KMS-11 (cell line): ENCODE measurements around the gene GNAQ.

Experiments used
- H2AFZ ChIP-seq: fragments of 200-600 bp; sonication (generic); 2 replicates; pipeline ENCODE4 v1.6.1; 2016; ENCODE audit warnings: antibody characterized with exemption, mixed run types, low read depth
- H3K27ac ChIP-seq: fragments of 200-600 bp; sonication (generic); 2 replicates; pipeline ENCODE4 v1.6.1; 2016; ENCODE audit warnings: mild to moderate bottlenecking, mixed run types
- H3K27me3 ChIP-seq: fragments of 200-600 bp; sonication (generic); 2 replicates; pipeline ENCODE4 v1.6.1; 2017; ENCODE audit warnings: mild to moderate bottlenecking, low read depth, mixed run types, moderate library complexity; ENCODE audit not compliant: insufficient read depth
- H3K36me3 ChIP-seq: fragments of 200-600 bp; sonication (generic); 2 replicates; pipeline ENCODE4 v1.6.1; 2017; ENCODE audit warnings: mild to moderate bottlenecking, mixed run types; ENCODE audit not compliant: insufficient read depth
- H3K4me1 ChIP-seq: fragments of 200-600 bp; sonication (generic); 2 replicates; pipeline ENCODE4 v1.6.1; 2016; ENCODE audit warnings: mild to moderate bottlenecking, low read depth, mixed run types; ENCODE audit not compliant: poor library complexity, severe bottlenecking
- H3K4me2 ChIP-seq: fragments of 200-600 bp; sonication (generic); 2 replicates; pipeline ENCODE4 v1.7.0; 2016; ENCODE audit warnings: mild to moderate bottlenecking, mixed run types
- H3K4me3 ChIP-seq: fragments of 200-600 bp; sonication (generic); IDR thresholded peaks from 2 replicates; pipeline ENCODE4 v1.6.1; 2017; ENCODE audit warnings: low read depth, low read length, mixed read lengths; ENCODE audit not compliant: insufficient read depth
- H3K79me2 ChIP-seq: fragments of 200-600 bp; sonication (generic); 2 replicates; pipeline ENCODE4 v1.6.1; 2016; ENCODE audit warnings: low read depth, mixed run types; ENCODE audit not compliant: insufficient read depth
- H3K9ac ChIP-seq: fragments of 200-600 bp; sonication (generic); 2 replicates; pipeline ENCODE4 v1.6.1; 2016; ENCODE audit warnings: mild to moderate bottlenecking, mixed run types
- H4K20me1 ChIP-seq: fragments of 200-600 bp; sonication (generic); 2 replicates; pipeline ENCODE4 v1.6.1; 2016; ENCODE audit warnings: mild to moderate bottlenecking, mixed run types; ENCODE audit not compliant: insufficient read depth
- TF ChIP-seq, protein P1 (sequence below): fragments of 200-600 bp; sonication (generic); conservative IDR thresholded peaks from 2 replicates; pipeline ENCODE4 v1.6.1; 2017; ENCODE audit warnings: low read depth, mild to moderate bottlenecking, antibody characterized with exemption, low read length, moderate library complexity, mixed read lengths

Gene GNAQ

GRCh38 chr9:77816641-77817341 lies 214.8 kb downstream of the GNAQ start:
- Histone ChIP-seq H3K4me3 (no peak overlapping the region), H3K9ac (no peak overlapping the region), H3K27ac (no peak overlapping the region), H2AFZ (no peak overlapping the region), H3K27me3 (no peaks in the 10 kb centered on the region), H3K36me3 (no peaks in the 10 kb centered on the region), H3K4me1 (no peaks in the 10 kb centered on the region), H3K4me2 (no peak overlapping the region), H4K20me1 (no peaks in the 10 kb centered on the region), H3K79me2 (no peaks in the 10 kb centered on the region)
- TF ChIP-seq, protein P1, sequence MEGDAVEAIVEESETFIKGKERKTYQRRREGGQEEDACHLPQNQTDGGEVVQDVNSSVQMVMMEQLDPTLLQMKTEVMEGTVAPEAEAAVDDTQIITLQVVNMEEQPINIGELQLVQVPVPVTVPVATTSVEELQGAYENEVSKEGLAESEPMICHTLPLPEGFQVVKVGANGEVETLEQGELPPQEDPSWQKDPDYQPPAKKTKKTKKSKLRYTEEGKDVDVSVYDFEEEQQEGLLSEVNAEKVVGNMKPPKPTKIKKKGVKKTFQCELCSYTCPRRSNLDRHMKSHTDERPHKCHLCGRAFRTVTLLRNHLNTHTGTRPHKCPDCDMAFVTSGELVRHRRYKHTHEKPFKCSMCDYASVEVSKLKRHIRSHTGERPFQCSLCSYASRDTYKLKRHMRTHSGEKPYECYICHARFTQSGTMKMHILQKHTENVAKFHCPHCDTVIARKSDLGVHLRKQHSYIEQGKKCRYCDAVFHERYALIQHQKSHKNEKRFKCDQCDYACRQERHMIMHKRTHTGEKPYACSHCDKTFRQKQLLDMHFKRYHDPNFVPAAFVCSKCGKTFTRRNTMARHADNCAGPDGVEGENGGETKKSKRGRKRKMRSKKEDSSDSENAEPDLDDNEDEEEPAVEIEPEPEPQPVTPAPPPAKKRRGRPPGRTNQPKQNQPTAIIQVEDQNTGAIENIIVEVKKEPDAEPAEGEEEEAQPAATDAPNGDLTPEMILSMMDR, result no peak

GRCh38 chr9:77815260-77815659 lies 216.4 kb downstream of the GNAQ start:
- no peaks in the 10 kb centered on the region for H3K36me3 ChIP-seq
- TF ChIP-seq, protein P1, result no peak
- no peaks in the 10 kb centered on the region for H3K79me2 ChIP-seq
- no peak overlapping the region for H2AFZ ChIP-seq
- H3K9ac ChIP-seq, result no peak overlapping the region
- H4K20me1 ChIP-seq, result no peaks in the 10 kb centered on the region
- H3K4me3 ChIP-seq, result no peak overlapping the region
- H3K4me1 ChIP-seq, result no peaks in the 10 kb centered on the region
- H3K27me3 ChIP-seq, result no peaks in the 10 kb centered on the region
- H3K27ac ChIP-seq, result no peak overlapping the region
- no peak overlapping the region for H3K4me2 ChIP-seq

DNA sequence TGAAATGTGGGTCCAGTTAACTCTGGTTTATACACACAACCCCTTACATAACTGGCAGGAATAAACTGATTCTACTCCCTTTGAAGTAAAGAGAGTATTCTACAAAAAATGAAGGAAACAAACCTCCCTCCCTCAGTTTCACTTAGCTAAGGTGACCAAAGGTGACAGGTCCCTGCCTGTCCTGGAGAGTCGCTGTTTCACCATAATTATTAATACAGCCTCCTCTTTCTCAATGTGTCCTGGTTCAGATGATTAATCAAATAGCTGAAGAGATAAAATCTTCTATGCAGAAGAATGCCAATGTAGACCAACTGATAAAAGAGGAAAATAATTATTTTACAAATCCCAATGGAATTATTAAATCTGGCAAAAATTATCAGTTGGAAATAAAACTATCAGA lies 219.8 kb downstream of the GNAQ start:
- TF ChIP-seq, protein P1, result no peak
- H3K27me3 ChIP-seq, result no peaks in the 10 kb centered on the region
- no peak overlapping the region for H3K4me3 ChIP-seq
- no peaks in the 10 kb centered on the region for H3K36me3 ChIP-seq
- H3K9ac ChIP-seq, result no peak overlapping the region
- no peaks in the 10 kb centered on the region for H3K79me2 ChIP-seq
- no peak overlapping the region for H3K27ac ChIP-seq
- H3K4me1 ChIP-seq, result no peaks in the 10 kb centered on the region
- H4K20me1 ChIP-seq, result no peaks in the 10 kb centered on the region
- no peak overlapping the region for H3K4me2 ChIP-seq
- H2AFZ ChIP-seq, result no peak overlapping the region

DNA sequence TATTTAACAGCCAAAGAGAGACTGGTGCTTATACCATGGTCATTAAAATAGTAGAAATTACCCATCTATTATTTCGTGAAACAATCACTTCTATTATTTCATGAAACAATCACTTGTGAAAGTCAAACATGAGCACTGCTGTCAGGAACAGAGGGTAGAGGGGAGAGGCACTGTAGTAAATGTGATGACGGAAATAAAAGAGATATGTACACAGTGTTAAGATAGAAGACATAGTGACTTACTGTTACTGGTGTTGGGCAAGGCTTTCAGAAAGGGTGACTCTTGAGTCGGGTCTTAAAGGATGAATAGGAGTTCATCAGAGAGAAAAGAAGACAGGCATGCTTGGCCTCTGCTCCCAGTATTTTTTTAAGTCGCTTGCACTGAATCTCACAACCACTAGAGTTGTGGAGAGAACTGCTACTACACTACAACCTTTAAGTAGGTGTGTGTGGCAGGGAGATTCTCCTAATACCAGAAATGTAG lies 220.9 kb downstream of the GNAQ start:
- Histone ChIP-seq H3K36me3 (no peaks in the 10 kb centered on the region), H3K27me3 (no peaks in the 10 kb centered on the region), H3K4me1 (no peaks in the 10 kb centered on the region), H3K4me2 (no peak overlapping the region), H3K9ac (no peak overlapping the region), H3K79me2 (no peaks in the 10 kb centered on the region), H4K20me1 (no peaks in the 10 kb centered on the region), H3K27ac (no peak overlapping the region), H3K4me3 (no peak overlapping the region), H2AFZ (no peak overlapping the region)
- TF ChIP-seq, protein P1, result no peak
